GM19351 (cell line): ENCODE measurements around the gene ADTRP.

Experiments used
- ATAC-seq: cut with Tn5 transposase; IDR thresholded peaks from one replicate; pipeline ENCODE4 v1.9.1; 2021; ENCODE audit warnings: mild to moderate bottlenecking, moderate library complexity; ENCODE audit not compliant: unreplicated experiment

ADTRP gene, protein sequence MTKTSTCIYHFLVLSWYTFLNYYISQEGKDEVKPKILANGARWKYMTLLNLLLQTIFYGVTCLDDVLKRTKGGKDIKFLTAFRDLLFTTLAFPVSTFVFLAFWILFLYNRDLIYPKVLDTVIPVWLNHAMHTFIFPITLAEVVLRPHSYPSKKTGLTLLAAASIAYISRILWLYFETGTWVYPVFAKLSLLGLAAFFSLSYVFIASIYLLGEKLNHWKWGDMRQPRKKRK

GRCh38 chr6:11778648-11779328 is at the start of gene ADTRP:
Gene ADTRP, minus strand, starts transcription at chr6:11778803. Its CDS starts 44 bp downstream, at chr6:11778759.
- ATAC-seq: no peak

DNA sequence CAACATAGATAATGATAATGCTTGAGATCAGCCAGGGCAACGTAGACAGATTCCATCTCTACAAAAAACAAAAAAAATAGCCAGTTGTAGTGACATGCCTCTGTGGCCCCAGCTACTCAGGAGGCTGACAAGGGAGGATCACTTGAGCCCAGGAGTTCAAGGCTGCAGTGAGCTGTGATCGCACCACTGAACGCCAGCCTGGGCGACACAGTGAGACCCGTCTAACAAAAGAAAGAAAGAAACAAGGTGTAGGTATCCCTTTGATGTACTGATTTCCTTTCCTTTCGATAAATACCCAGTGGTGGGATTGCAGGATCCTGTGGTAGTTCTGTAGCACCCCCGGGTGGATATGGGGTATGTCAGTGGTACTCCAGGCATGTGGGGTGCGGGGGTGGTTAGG is 48.2 kb upstream of the ADTRP start:
- no peak for ATAC-seq

DNA sequence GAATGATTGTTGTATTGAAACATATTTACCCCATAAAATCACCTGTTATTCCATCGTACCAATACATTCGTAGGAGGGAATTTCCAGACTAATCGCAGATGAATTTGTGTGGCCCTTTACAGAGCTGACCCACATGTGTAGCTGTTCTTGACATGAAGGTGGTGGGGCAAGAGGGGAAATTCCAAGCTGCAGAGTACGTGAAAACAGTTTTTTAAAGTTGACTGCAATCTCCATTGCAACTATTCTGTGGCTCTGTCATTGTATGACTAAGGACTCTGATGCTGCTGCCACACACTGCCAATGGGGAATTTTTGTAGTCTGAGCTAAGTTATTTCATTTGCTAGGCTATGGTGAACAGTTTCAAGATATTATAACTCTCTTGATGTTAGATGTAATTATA is 46.4 kb upstream of the ADTRP start:
- ATAC-seq: peak; percentile 76

- ATAC-seq: no peak
Measured at GRCh38 chr6:11822346-11822745, 43.7 kb upstream of the ADTRP start.

- ATAC-seq: no peak
Measured at GRCh38 chr6:11821781-11822180, 43.2 kb upstream of the ADTRP start.

DNA sequence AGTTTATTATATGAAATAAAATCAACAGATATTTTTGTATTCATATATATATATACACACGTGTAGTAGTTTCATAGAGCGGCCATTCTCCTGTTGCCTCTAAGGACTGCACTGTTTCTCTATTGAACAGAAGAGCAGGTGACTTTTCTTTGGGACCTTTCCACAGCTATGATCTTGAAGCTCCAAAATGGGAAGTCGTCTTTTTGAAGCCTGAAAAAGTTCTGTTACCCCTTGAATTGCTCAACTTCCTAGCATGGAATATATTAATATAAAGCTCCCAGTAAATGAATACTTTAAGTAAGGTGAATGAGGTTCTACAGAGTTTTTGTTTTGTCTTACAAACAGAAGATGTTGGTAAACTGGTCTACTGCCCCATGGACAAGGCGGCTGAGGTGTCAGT is 42.2 kb upstream of the ADTRP start:
- ATAC-seq: no peak

- no peak for ATAC-seq
Measured at GRCh38 chr6:11819486-11819885, 40.9 kb upstream of the ADTRP start.

DNA sequence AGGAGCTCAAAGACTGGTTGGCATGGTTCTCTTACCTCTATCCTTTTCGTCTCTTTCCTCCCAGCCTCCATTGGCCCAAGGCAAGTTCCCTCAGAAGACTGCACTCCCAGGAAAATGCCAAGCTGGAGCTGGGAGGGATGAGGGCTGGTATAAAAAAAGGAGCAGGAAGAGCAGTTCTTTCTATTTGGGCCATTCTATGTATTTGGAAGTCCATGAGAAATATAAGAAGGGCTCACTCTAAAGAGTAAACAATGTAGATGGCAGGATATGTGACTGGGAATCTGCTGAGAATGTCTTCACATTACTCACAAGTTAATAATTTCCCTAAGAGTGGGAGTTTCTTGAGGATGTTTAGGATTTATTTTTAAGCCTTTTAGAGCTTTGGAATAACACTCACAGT is 36.6 kb upstream of the ADTRP start:
- ATAC-seq: no peak

- no peak for ATAC-seq
Measured at GRCh38 chr6:11814819-11815218, 36.2 kb upstream of the ADTRP start.

GRCh38 chr6:11814106-11814505 is 35.5 kb upstream of the ADTRP start:
- no peak for ATAC-seq

- no peak for ATAC-seq
Measured at GRCh38 chr6:11813606-11814005, 35.0 kb upstream of the ADTRP start.

DNA sequence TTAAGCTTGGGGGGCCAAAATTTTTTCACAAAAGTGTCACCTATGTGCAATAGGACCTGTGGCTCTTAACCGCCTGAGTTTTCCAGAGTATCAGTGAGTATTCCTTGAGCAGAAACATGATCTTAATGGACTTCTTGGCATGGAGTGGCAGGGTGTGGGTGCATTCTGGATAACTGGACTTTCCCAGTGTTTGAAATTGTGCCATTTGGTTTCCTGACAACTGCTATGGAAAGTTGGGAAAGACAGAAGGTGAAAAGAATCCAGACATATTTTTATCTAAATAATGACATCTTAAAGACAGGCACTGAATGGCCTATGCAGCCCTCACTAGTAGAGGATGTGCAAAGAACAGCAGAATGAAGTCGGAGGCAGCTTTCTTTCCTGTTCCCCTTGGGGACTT is 34.3 kb upstream of the ADTRP start:
- ATAC-seq: no peak

GRCh38 chr6:11812439-11812838 is 33.8 kb upstream of the ADTRP start:
- no peak for ATAC-seq

- no peak for ATAC-seq
Measured at GRCh38 chr6:11811644-11812264, 33.2 kb upstream of the ADTRP start.

DNA sequence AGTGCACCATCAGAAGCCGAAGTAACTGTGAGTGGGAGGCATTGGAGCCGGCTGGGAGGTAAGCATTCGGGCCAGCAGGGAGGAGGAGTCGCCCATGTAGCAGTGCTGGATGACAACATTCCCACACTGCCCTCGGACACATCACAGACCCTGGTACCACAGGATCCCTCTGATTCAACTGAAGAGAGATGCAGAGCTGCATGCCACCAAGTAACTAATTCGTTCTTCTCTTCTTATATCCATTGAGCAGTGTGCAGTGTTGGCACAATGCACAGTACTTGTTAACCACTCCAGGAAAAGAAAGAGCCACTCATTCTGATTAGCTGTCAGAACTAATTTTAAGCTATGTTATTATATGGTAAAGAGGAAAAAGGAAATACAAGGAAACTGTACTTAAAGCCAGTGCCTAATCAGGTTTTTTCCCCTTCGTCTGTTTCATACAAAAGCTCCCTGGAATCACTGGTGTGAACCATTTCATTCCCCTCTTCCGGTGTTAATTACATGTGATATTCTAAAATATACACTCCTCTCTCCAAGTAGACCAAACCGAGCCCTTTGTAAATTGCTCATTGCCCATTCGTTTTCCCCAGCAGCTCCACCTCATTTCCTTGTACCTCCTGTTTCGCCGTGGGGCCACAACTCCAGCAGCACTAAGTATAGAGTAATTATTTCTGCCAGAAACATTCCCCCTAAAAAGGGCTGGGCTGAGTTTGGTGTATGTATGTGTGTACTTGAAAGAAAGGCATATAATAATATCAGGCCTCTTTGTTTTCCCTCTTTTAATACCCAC is 32.4 kb upstream of the ADTRP start:
- ATAC-seq: no peak

- ATAC-seq: no peak
Measured at GRCh38 chr6:11810039-11810541, 31.5 kb upstream of the ADTRP start.

GRCh38 chr6:11808054-11808453 is 29.5 kb upstream of the ADTRP start:
- ATAC-seq: no peak

DNA sequence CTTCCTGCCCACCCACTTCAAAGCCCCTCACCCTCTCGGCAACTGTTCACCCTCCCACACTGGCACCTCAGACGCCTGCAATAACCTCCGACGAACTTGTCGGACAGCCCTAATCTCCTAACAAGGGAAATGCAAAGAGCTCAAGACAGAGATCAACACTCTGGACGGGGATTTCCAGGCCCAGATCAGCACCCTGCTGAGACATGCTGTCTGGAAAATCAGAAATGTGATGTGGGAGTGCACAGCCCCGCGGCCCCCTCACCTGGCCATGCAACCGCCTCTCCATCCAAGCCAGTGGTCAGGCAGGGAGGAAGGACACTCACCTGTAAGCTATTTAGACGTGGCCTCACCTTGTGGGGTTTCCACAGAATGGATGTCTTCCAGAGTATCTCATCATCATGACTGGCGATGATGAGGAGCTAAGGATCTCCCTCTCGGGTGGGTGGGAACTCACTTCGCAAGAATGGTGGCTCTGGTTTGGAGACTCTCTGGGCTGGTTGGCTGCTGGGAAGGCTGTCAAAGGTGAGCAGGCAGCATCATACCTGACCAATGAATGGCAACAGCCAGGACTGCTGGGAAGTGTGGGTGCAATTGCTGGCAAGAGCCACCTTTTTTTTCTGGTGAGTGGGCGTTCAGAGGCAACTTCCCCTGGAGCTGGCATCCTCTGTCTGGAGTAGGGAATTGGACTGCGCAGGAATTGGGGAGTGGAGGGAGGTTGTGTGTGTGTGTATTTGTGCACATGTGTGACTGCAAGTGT is 28.1 kb upstream of the ADTRP start:
- no peak for ATAC-seq

DNA sequence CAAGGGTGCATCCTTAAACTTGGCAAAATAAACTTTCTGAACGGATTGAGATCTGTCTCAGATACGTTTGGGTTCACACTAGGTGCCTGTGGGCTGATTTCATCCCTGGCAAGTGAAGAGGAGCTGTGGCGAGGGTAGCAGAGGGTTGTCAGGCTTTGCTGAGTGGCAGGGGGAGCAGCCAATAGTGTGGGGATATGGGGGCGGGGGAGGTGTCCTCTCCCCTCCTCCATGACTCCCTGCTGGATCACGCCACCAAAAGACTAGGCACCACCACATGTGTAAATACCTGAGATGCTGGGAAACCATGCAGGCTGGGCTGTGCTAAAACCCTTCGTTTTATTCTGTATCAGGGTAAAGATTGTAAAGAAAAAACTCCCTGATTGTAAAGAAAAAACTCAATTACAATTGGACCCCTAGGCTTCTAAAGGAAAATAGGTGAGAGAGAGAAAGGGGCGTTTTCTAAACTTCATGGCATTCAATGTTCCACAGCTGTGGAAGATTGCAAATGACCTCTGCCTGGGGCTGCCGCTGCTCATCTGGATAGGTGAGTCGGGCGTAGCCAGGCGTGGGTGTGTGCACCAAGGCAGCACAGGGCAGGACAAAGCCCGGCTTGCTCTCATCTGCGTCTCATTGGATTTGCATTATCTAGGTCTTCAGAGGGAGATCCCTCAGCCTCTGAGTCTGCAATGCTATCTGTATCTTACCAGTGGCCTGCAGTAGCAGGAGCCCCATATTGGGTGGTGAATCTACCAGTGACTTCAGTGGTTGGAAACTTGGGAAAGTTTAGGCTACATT is 26.9 kb upstream of the ADTRP start:
- ATAC-seq: no peak

- ATAC-seq: no peak
Measured at GRCh38 chr6:11804701-11805100, 26.1 kb upstream of the ADTRP start.
